ENCODE data around the gene SCML2.
"Not testable (repeated sequence)": the region's sequence is repeated elsewhere in the genome, so short reads cannot be mapped to it uniquely, and the experiment has no call there.

SCML2 gene

GRCh38 chrX:18271309-18271708 lies 83.2 kb downstream of the SCML2 start:
- DNase-seq (ENCODE audit: low spot score): no peak

- no peak for DNase-seq (ENCODE audit: low spot score)
Observed at GRCh38 chrX:18255059-18255458, 99.4 kb downstream of the SCML2 start.

- DNase-seq (ENCODE audit: low spot score): no peak
Observed at GRCh38 chrX:18252644-18253359, 101.7 kb downstream of the SCML2 start.

GRCh38 chrX:18229646-18230045 lies 124.8 kb downstream of the SCML2 start:
- not testable (repeated sequence) for DNase-seq (ENCODE audit: low spot score)

- DNase-seq (ENCODE audit: low spot score): no peak
Observed at GRCh38 chrX:18228069-18228468, 126.4 kb downstream of the SCML2 start.

- no peak for DNase-seq (ENCODE audit: low spot score)
Observed at GRCh38 chrX:18227458-18227857, 127.0 kb downstream of the SCML2 start.

- no peak for DNase-seq (ENCODE audit: low spot score)
Observed at GRCh38 chrX:18220786-18221185, 133.7 kb downstream of the SCML2 start, which contains the start of gene BEND2. Gene BEND2 (minus strand): TSS chrX:18220886. CDS start chrX:18220750, 136 bp downstream.

- DNase-seq (ENCODE audit: low spot score): no peak
Observed at GRCh38 chrX:18210470-18210869, 144.0 kb downstream of the SCML2 start.

- DNase-seq (ENCODE audit: low spot score): no peak
Observed at GRCh38 chrX:18206657-18207056, 147.8 kb downstream of the SCML2 start.

- no peak for DNase-seq (ENCODE audit: low spot score)
Observed at GRCh38 chrX:18203631-18204030, 150.9 kb downstream of the SCML2 start.

- DNase-seq (ENCODE audit: low spot score): no peak
Observed at GRCh38 chrX:18194688-18195087, 159.8 kb downstream of the SCML2 start.

Data from left forelimb (tissue), 1 donor.